ENCODE measurements around the gene SAMM50.

Gene SAMM50
- 17.5 to 27.4 reads per million in 2 donors for total RNA-seq

- DNase-seq = peak; percentile 79 to 95 (median 85)
Observed at GRCh38 chr22:43955040-43955882, at the start of gene SAMM50. Gene SAMM50, plus strand, starts transcription at chr22:43955442. Its CDS starts 136 bp downstream, at chr22:43955578.

GRCh38 chr22:43905681-43906080, 49.6 kb upstream of the SAMM50 start:
- DNase-seq = no peak

- no peak for DNase-seq
Observed at GRCh38 chr22:43909708-43910107, 45.5 kb upstream of the SAMM50 start.

GRCh38 chr22:43910178-43910695, 45.0 kb upstream of the SAMM50 start:
- no peak for DNase-seq

GRCh38 chr22:43911351-43911750, 43.9 kb upstream of the SAMM50 start:
- DNase-seq = peak in 1 of 5 experiments; percentile 16

- no peak for DNase-seq
Observed at GRCh38 chr22:43917521-43917920, 37.7 kb upstream of the SAMM50 start.

- no peak for DNase-seq
Observed at GRCh38 chr22:43919106-43919973, 35.9 kb upstream of the SAMM50 start.

- DNase-seq = no peak
Observed at GRCh38 chr22:43921370-43921769, 33.9 kb upstream of the SAMM50 start.

GRCh38 chr22:43922123-43922522, 33.1 kb upstream of the SAMM50 start:
- no peak for DNase-seq

GRCh38 chr22:43923191-43923590, 32.1 kb upstream of the SAMM50 start:
- DNase-seq = peak in 1 of 5 experiments; percentile 30

GRCh38 chr22:43923631-43924464, 31.4 kb upstream of the SAMM50 start, which contains the start of gene PNPLA3:
Gene PNPLA3, plus strand, starts transcription at chr22:43923805. Its CDS starts 107 bp downstream, at chr22:43923912.
- DNase-seq = peak; percentile 39 to 76 (median 63)

GRCh38 chr22:43924877-43925276, 30.4 kb upstream of the SAMM50 start:
- no peak for DNase-seq

GRCh38 chr22:43925433-43926348, 29.6 kb upstream of the SAMM50 start:
- DNase-seq = no peak

GRCh38 chr22:43926349-43926710, 28.9 kb upstream of the SAMM50 start:
- no peak for DNase-seq

GRCh38 chr22:43928468-43928867, 26.8 kb upstream of the SAMM50 start:
- DNase-seq = no peak

- DNase-seq = no peak
Observed at GRCh38 chr22:43928908-43929307, 26.3 kb upstream of the SAMM50 start.

- DNase-seq = no peak
Observed at GRCh38 chr22:43931771-43932170, 23.5 kb upstream of the SAMM50 start.

- no peak for DNase-seq
Observed at GRCh38 chr22:43941449-43941848, 13.8 kb upstream of the SAMM50 start.

GRCh38 chr22:43944670-43945430, 10.4 kb upstream of the SAMM50 start:
- DNase-seq = no peak
